Vagina (tissue), 2 donors: ENCODE data around the gene ZC3H15.

ENCODE experiments used
- POLR2AphosphoS5 ChIP-seq, 2 donors: sonication (generic); formaldehyde crosslinking; IDR thresholded peaks; one replicate each; pipeline ENCODE4 v1.9.0; 2017; ENCODE audit warnings: antibody characterized with exemption in 2 of 2, mild to moderate bottlenecking in 2 of 2, low read depth in 1 of 2; ENCODE audit not compliant: insufficient read depth in 1 of 2
- TF ChIP-seq, protein P1 (sequence below), 3 experiments: fragments of 450-650 bp in 2 of 3; fragments of 200-600 bp in 1 of 3; sonication (generic) in 1 of 3; IDR thresholded peaks; one replicate each; pipeline ENCODE4 v1.5.1; 2017 to 2019; ENCODE audit warnings: antibody characterized with exemption in 3 of 3, mild to moderate bottlenecking in 2 of 3, moderate library complexity in 2 of 3

DNA sequence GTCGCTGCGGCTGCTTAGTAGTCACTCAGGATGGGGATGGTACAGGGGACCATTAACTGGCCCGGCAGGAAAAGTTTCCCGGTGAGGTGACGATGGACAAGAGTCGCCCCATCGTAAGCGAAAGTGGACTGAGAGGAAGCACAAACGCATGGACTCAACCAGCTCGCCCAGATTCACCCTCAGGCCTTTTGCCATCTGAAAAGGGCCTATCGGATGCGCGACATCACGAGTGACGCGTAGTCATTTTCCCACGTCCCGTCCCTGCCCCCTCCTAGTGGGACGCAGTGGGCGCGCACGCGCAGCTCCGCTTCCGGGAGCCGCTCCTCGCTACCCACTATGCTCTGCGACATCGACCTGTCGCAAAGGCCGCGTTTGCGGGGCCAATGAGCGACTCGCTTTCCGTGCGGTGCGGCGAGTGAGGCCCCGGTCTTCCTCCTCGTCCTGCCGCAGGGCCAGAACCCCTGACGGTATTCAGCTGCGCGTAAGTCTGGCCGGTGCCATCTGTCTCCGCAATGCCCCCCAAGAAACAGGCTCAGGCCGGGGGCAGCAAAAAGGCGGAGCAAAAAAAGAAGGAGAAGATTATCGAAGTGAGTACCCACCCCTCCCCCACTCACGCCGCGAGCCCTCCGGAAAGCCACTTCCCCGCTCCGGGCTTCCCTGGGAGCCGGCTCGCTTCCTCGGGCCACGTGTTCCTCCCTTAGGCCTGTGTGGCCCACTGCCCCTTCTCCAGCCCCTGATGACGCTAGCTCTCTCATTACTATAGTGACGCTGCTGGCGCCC lies at the start of gene ZC3H15:
- TF ChIP-seq, protein P1, sequence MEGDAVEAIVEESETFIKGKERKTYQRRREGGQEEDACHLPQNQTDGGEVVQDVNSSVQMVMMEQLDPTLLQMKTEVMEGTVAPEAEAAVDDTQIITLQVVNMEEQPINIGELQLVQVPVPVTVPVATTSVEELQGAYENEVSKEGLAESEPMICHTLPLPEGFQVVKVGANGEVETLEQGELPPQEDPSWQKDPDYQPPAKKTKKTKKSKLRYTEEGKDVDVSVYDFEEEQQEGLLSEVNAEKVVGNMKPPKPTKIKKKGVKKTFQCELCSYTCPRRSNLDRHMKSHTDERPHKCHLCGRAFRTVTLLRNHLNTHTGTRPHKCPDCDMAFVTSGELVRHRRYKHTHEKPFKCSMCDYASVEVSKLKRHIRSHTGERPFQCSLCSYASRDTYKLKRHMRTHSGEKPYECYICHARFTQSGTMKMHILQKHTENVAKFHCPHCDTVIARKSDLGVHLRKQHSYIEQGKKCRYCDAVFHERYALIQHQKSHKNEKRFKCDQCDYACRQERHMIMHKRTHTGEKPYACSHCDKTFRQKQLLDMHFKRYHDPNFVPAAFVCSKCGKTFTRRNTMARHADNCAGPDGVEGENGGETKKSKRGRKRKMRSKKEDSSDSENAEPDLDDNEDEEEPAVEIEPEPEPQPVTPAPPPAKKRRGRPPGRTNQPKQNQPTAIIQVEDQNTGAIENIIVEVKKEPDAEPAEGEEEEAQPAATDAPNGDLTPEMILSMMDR (IDR thresholded peaks at IDR 0.05), result peak in 1 of 3 experiments; percentile 7
- peak; percentile 98 for TF ChIP-seq POLR2AphosphoS5 (IDR thresholded peaks at IDR 0.05; ENCODE audit: insufficient read depth in 1 of 2, low read depth in 1 of 2)
